ENCODE measurements around the gene DISC1.

- no peak for TF ChIP-seq TAF1 (IDR thresholded peaks at IDR 0.05; ENCODE audit: borderline replicate concordance, low read depth, low read length)
- no peak for TF ChIP-seq POLR2A (IDR thresholded peaks at IDR 0.05; ENCODE audit: low read depth, low read length)
These were observed 7.3 kb upstream of the DISC1 start for GRCh38 chr1:231619257-231619634.

Measured in GM12892 (cell line).